H1 (cell line): ENCODE measurements around the gene FOSL1. TPM values are rescaled to one million over a fixed set of nuclear protein-coding genes. Genes with fewer than 3 reads are reported as not detected.

Experiments
- CTCF ChIA-PET: fragments of 300-600 bp; sonication (Branson Sonifier 250); formaldehyde crosslinking; loops from one replicate; lab custom pipeline; 2021; ENCODE audit not compliant: partially characterized antibody; lab: Charles Lee
- POLR2A ChIA-PET: fragments of 300-600 bp; sonication (Branson Sonifier 250); formaldehyde crosslinking; loops from one replicate; lab custom pipeline; 2021; ENCODE audit warnings: inconsistent platforms; ENCODE audit not compliant: partially characterized antibody; lab: Charles Lee
- DNase-seq, 2 experiments: peaks; one replicate each; pipeline versions ENCODE4 v3.0.0 to v3.0.0-alpha.2; 2010 to 2022; ENCODE audit warnings: low spot score in 2 of 2, low read depth in 1 of 2, mixed read lengths in 1 of 2
- FAIRE-seq: peaks from 2 replicates; lab custom pipeline; 2011; peaks lifted over from hg19 to GRCh38; lab: Jason Lieb, UNC
- H2AFZ ChIP-seq: 2 replicates; pipeline ENCODE4 v1.8.1; 2012; ENCODE audit warnings: low read length, inconsistent platforms
- H2AK5ac ChIP-seq: 2 replicates; pipeline ENCODE4 v1.6.1; 2013; ENCODE audit warnings: low read depth, low read length
- H2BK120ac ChIP-seq: replicated peaks from 2 replicates; pipeline ENCODE3; 2013; ENCODE audit warnings: low read depth, low read length, inconsistent platforms
- H2BK12ac ChIP-seq: 2 replicates; pipeline ENCODE4 v1.6.1; 2013; ENCODE audit warnings: low read depth, low read length
- H2BK15ac ChIP-seq: 2 replicates; pipeline ENCODE4 v1.6.1; 2013; ENCODE audit warnings: low read length
- H2BK20ac ChIP-seq: 2 replicates; pipeline ENCODE4 v1.6.1; 2013; ENCODE audit warnings: low read length
- H2BK5ac ChIP-seq: 2 replicates; pipeline ENCODE4 v1.6.1; 2013; ENCODE audit warnings: low read depth, low read length
- H3K14ac ChIP-seq: 2 replicates; pipeline ENCODE4 v1.6.1; 2013; ENCODE audit warnings: inconsistent platforms; ENCODE audit not compliant: insufficient read length
- H3K18ac ChIP-seq: 2 replicates; pipeline ENCODE4 v1.6.1; 2013; ENCODE audit warnings: low read length; ENCODE audit errors: extremely low read depth
- H3K23ac ChIP-seq: 2 replicates; pipeline ENCODE4 v1.6.1; 2013; ENCODE audit warnings: inconsistent platforms; ENCODE audit not compliant: insufficient read length
- H3K23me2 ChIP-seq: 2 replicates; pipeline ENCODE4 v1.6.1; 2013; ENCODE audit warnings: low read depth, low read length
- H3K27ac ChIP-seq: 2 replicates; pipeline ENCODE4 v1.6.1; 2011; ENCODE audit warnings: low read depth, low read length, inconsistent platforms
- H3K27me3 ChIP-seq, 4 experiments: replicated peaks in 1 of 4; 1 replicate in 1 of 4; 2 replicates in 3 of 4; pipeline versions ENCODE4 v1.6.1 to v1.8.1; 2011 to 2013; ENCODE audit warnings: low read length in 3 of 4, mild to moderate bottlenecking in 3 of 4, inconsistent platforms in 2 of 4, mixed read lengths in 2 of 4, moderate library complexity in 1 of 4; ENCODE audit not compliant: control insufficient read depth in 3 of 4, insufficient read depth in 3 of 4; ENCODE audit errors: extremely low read depth in 1 of 4
- H3K36me3 ChIP-seq, 4 experiments: 2 replicates each; pipeline versions ENCODE4 v1.6.1 to v1.8.1; 2011 to 2013; ENCODE audit warnings: mild to moderate bottlenecking in 4 of 4, low read length in 3 of 4, moderate library complexity in 2 of 4, control low read depth in 1 of 4, inconsistent platforms in 1 of 4; ENCODE audit not compliant: insufficient read depth in 4 of 4, control insufficient read depth in 2 of 4
- H3K4ac ChIP-seq: replicated peaks from 2 replicates; pipeline ENCODE3; 2013; ENCODE audit warnings: low read length, low read depth, mixed read lengths, inconsistent platforms; ENCODE audit not compliant: insufficient read length
- H3K4me1 ChIP-seq, 4 experiments: replicated peaks in 1 of 4; 1 replicate in 1 of 4; 2 replicates in 3 of 4; pipeline versions ENCODE4 v1.6.1 to v1.8.1; 2011 to 2013; ENCODE audit warnings: low read length in 3 of 4, inconsistent platforms in 2 of 4, mixed read lengths in 1 of 4; ENCODE audit not compliant: insufficient read depth in 4 of 4, control insufficient read depth in 3 of 4
- H3K4me2 ChIP-seq, 2 experiments: 2 replicates each; pipeline versions ENCODE4 v1.6.1 to v1.8.1; 2011 to 2013; ENCODE audit warnings: low read depth in 2 of 2, low read length in 2 of 2, control low read depth in 1 of 2, inconsistent platforms in 1 of 2, mild to moderate bottlenecking in 1 of 2; ENCODE audit not compliant: insufficient read depth in 1 of 2
- H3K4me3 ChIP-seq, 4 experiments: fragments of 200-600, 300-600 bp in 1 of 4; sonication (generic), shearing (Covaris generic), sonication (Bioruptor Twin) in 1 of 4; 2 replicates each; pipeline versions ENCODE4 v1.5.1 to v1.8.1; 2011 to 2016; ENCODE audit warnings: low read length in 4 of 4, low read depth in 3 of 4, control low read depth in 2 of 4, inconsistent platforms in 2 of 4, mild to moderate bottlenecking in 2 of 4, mixed read lengths in 1 of 4, moderate library complexity in 1 of 4; ENCODE audit not compliant: insufficient read depth in 2 of 4; ENCODE audit errors: extremely low read depth in 1 of 4
- H3K56ac ChIP-seq: replicated peaks from 2 replicates; pipeline ENCODE3; 2013; ENCODE audit warnings: low read depth, mild to moderate bottlenecking, mixed read lengths, low read length, inconsistent platforms; ENCODE audit not compliant: insufficient read length
- H3K79me1 ChIP-seq: 2 replicates; pipeline ENCODE4 v1.6.1; 2013; ENCODE audit warnings: low read depth, low read length, control low read depth
- H3K79me2 ChIP-seq, 2 experiments: 2 replicates each; pipeline versions ENCODE4 v1.6.1 to v1.8.1; 2012 to 2013; ENCODE audit warnings: low read length in 2 of 2, mild to moderate bottlenecking in 2 of 2, inconsistent platforms in 1 of 2; ENCODE audit not compliant: insufficient read depth in 2 of 2, control insufficient read depth in 1 of 2
- H3K9ac ChIP-seq, 4 experiments: replicated peaks in 1 of 4; 1 replicate in 1 of 4; 2 replicates in 3 of 4; pipeline versions ENCODE4 v1.6.1 to v1.8.1; 2011 to 2013; ENCODE audit warnings: low read depth in 3 of 4, low read length in 3 of 4, control low read depth in 2 of 4, mild to moderate bottlenecking in 2 of 4, moderate library complexity in 2 of 4, inconsistent platforms in 1 of 4; ENCODE audit errors: extremely low read depth in 1 of 4
- H3K9me3 ChIP-seq, 2 experiments: 2 replicates each; pipeline versions ENCODE4 v1.6.1 to v1.8.1; 2012 to 2013; ENCODE audit warnings: mild to moderate bottlenecking in 2 of 2, moderate library complexity in 2 of 2, control low read depth in 1 of 2, inconsistent platforms in 1 of 2, low read depth in 1 of 2, low read length in 1 of 2, mixed read lengths in 1 of 2; ENCODE audit not compliant: insufficient read depth in 2 of 2
- H4K20me1 ChIP-seq, 2 experiments: replicated peaks in 1 of 2; 2 replicates each; pipeline versions ENCODE3 to v1.8.1; 2011 to 2013; ENCODE audit warnings: inconsistent platforms in 2 of 2, low read length in 2 of 2, mild to moderate bottlenecking in 1 of 2; ENCODE audit not compliant: insufficient read depth in 2 of 2, control insufficient read depth in 1 of 2
- H4K5ac ChIP-seq: 2 replicates; pipeline ENCODE4 v1.6.1; 2013; ENCODE audit warnings: low read length, low read depth, mixed read lengths, inconsistent platforms; ENCODE audit not compliant: insufficient read length
- H4K8ac ChIP-seq: 2 replicates; pipeline ENCODE4 v1.8.0; 2013; ENCODE audit warnings: mild to moderate bottlenecking, moderate library complexity, low read length, inconsistent platforms; ENCODE audit not compliant: insufficient read depth; ENCODE audit errors: extremely low read depth
- H4K91ac ChIP-seq: replicated peaks from 2 replicates; pipeline ENCODE3; 2013; ENCODE audit warnings: low read length, mixed read lengths, inconsistent platforms; ENCODE audit not compliant: insufficient read length
- ASH2L ChIP-seq: fragments of 200-600, 300-600 bp; sonication (generic); IDR thresholded peaks from one replicate; pipeline ENCODE4 v1.7.1; 2017; ENCODE audit warnings: low read length
- BACH1 ChIP-seq: IDR thresholded peaks from 2 replicates; pipeline ENCODE4 v1.6.1; 2012; ENCODE audit warnings: low read length, improper control_type of control experiment
- CBX8 ChIP-seq: fragments of 300-800, 300-1000 bp; sonication (generic); IDR thresholded peaks from 2 replicates; pipeline ENCODE4 v1.7.1; 2016; ENCODE audit warnings: low read depth, low read length, borderline replicate concordance
- CHD1 ChIP-seq: IDR thresholded peaks from 2 replicates; pipeline ENCODE4 v1.6.1; 2012; ENCODE audit warnings: low read depth, low read length, improper control_type of control experiment
- CHD2 ChIP-seq: IDR thresholded peaks from 2 replicates; pipeline ENCODE4 v1.6.1; 2012; ENCODE audit warnings: low read length, improper control_type of control experiment
- KDM1A ChIP-seq: fragments of 200-600, 300-600 bp; sonication (generic); IDR thresholded peaks from 2 replicates; pipeline ENCODE4 v1.7.1; 2016; ENCODE audit warnings: mild to moderate bottlenecking, low read length, borderline replicate concordance
- RBBP5 ChIP-seq: IDR thresholded peaks from 2 replicates; pipeline ENCODE4 v1.7.1; 2012; ENCODE audit warnings: low read depth, mild to moderate bottlenecking, inconsistent platforms, low read length, moderate library complexity, borderline replicate concordance
- SAP30 ChIP-seq: fragments of 300-600 bp; sonication (generic); IDR thresholded peaks from 2 replicates; pipeline ENCODE4 v1.7.1; 2012; ENCODE audit warnings: low read length, moderate library complexity, mild to moderate bottlenecking, inconsistent platforms; ENCODE audit not compliant: insufficient read depth, insufficient replicate concordance
- SP1 ChIP-seq: IDR thresholded peaks from 2 replicates; pipeline ENCODE4 v1.6.1; 2011; ENCODE audit warnings: low read depth, low read length
- TAF1 ChIP-seq: IDR thresholded peaks from 2 replicates; pipeline ENCODE4 v1.6.1; 2011; ENCODE audit warnings: mild to moderate bottlenecking, low read depth, low read length
- YY1 ChIP-seq: IDR thresholded peaks from 2 replicates; pipeline ENCODE4 v1.6.1; 2011; ENCODE audit warnings: low read depth, mild to moderate bottlenecking, low read length
- ZNF274 ChIP-seq: IDR thresholded peaks from 2 replicates; pipeline ENCODE4 v1.7.0; 2012; ENCODE audit warnings: low read length, borderline replicate concordance; ENCODE audit errors: extremely low read depth
- WGBS, 2 experiments: shearing (Covaris generic) in 1 of 2; methylation state at CpG; one replicate each; pipeline versions ENCODE4 v1.1.6 to v1.1.7; 2013 to 2015; ENCODE audit warnings: low lambda C conversion rate in 2 of 2, mixed read lengths in 2 of 2, inconsistent platforms in 1 of 2, low coverage in 1 of 2, missing lambda C conversion rate in 1 of 2; ENCODE audit not compliant: insufficient replicate concordance in 2 of 2, insufficient coverage in 1 of 2, insufficient read length in 1 of 2; ENCODE audit errors: extremely low coverage in 1 of 2, missing lambda C conversion rate in 1 of 2; 5-methylcytosine and 5-hydroxymethylcytosine counted together
- polyA plus RNA-seq, 7 experiments: library from polyadenylated mRNA; depleted of rRNA in 3 of 7; stranded (reverse) in 5 of 7; unstranded in 2 of 7; fragments of >200 nt in 5 of 7; fragments of 200-250 nt in 2 of 7; gene quantifications; 1 replicate in 5 of 7; 2 replicates in 1 of 7; 4 replicates in 1 of 7; pipeline versions ENCODE4 v1.2.1 to v1.2.3, GENCODE V29; 2011 to 2013; ENCODE audit warnings: missing spikeins in 2 of 7, mixed read lengths in 2 of 7
- total RNA-seq: library from RNA; stranded (reverse); fragmentation: NEBNext Ultra II Directional; extraction: Animal tissue kit (Norgen Biotek cat#: 25700); gene quantifications from 2 replicates; pipeline ENCODE4 v1.2.1, GENCODE V29; 2021
- TF ChIP-seq, protein P1 (sequence below): IDR thresholded peaks from 2 replicates; pipeline ENCODE4 v1.6.1; 2012; ENCODE audit warnings: inconsistent platforms

Gene FOSL1
- total and polyA plus RNA-seq, 2 of the 8 experiments (the other 6 are each of a cell fraction or from before 2014, with no cell fraction given) = 6.3 to 7.2 TPM

DNA sequence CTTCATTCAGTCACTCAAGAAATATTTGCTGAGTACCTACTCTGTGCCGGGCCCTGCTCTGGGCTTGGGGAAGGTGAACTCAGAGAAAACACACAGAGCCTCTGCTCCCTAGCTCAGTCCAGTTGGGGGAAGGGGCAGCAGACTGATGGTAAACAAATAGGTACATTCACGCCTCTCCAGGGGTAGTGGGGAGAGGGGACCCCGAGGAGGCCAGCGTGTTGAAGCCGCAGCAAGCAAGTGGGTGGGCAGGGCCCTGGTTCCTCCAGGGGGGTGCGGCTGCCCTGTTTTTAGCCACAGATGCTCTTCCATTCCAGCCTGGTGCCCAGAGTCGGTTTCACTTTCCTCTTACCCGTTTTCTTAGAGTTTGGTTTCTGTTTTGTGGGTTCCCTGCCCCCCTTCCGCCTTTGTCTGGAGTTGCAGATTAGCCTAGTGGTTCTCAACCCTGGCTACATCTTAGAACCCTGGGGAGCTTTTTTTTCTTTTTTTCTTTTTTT is 27.8 kb upstream of the FOSL1 start:
- no peaks in the 10 kb centered on the region for H3K79me1 ChIP-seq
- no peak overlapping the region; the same call in 1 of the 2 replicates for H3K18ac ChIP-seq
- H3K14ac ChIP-seq = no peak overlapping the region
- ChIA-PET POLR2A (interaction anchor here (0.6 to 2.1 kb wide), 6 partner anchors 10 to 173 kb away, joined by 3 to 10 read pairs (median 3); partner anchors contain the start of gene MUS81), CTCF (interaction anchor here (0.8 to 1.5 kb wide), 4 partner anchors 11 to 41 kb away, joined by 3 to 5 read pairs (median 3); no protein-coding TSS in a partner anchor)
- H2BK120ac ChIP-seq = no peak overlapping the region
- no peak overlapping the region for H2AK5ac ChIP-seq
- H3K23me2 ChIP-seq = no peaks in the 10 kb centered on the region
- 0 out of 4 replicates have a peak overlapping the region, but pooled peaks have one; percentile 10 to 46 for H3K4me2 ChIP-seq
- H2BK20ac ChIP-seq = no peak overlapping the region
- H4K8ac ChIP-seq = peak overlapping the region; percentile 84; the same call in 1 of the 2 replicates
- H3K56ac ChIP-seq = no peak overlapping the region
- H3K79me2 ChIP-seq = no peaks in the 10 kb centered on the region
- no peak overlapping the region; the same call in 1 of the 2 replicates for H2BK12ac ChIP-seq
- H2BK15ac ChIP-seq = no peak overlapping the region
- no peak for FAIRE-seq
- peak overlapping the region in 2 of 4 experiments; percentile 4 to 16; a peak in 2 of 7 replicates for H3K9ac ChIP-seq
- H4K5ac ChIP-seq = no peak overlapping the region
- no peak overlapping the region for H3K23ac ChIP-seq
- H3K27ac ChIP-seq = peak overlapping the region; percentile 41; the same call in 1 of the 2 replicates
- no peak overlapping the region for H3K4me3 ChIP-seq
- no peak for DNase-seq
- no peaks in the 10 kb centered on the region for H3K9me3 ChIP-seq
- WGBS, 2 experiments = 86% methylated on average over 7 of the region's 9 CpGs; no CpG with 5 or more reads in 1 of the 2 experiments
- H2BK5ac ChIP-seq = no peak overlapping the region
- no peaks in the 10 kb centered on the region for H3K27me3 ChIP-seq
- H4K20me1 ChIP-seq = no peaks in the 10 kb centered on the region
- H2AFZ ChIP-seq = no peak overlapping the region
- no peak overlapping the region for H4K91ac ChIP-seq
- H3K4me1 ChIP-seq = peaks cover 0 to 8% (median 5%) of the 10 kb centered on the region in 4 experiments; a peak in 5 of 7 replicates
- no peak overlapping the region for H3K4ac ChIP-seq
- H3K36me3 ChIP-seq = peaks cover 0 to under 1% (median under 1%) of the 10 kb centered on the region in 4 experiments; a peak in 3 of 8 replicates
- TF ChIP-seq SAP30 = no peak
- TF ChIP-seq YY1 = no peak
- TF ChIP-seq KDM1A = no peak
- 0 out of 2 replicates have a peak, but pooled peaks have one; percentile 25 for TF ChIP-seq TAF1
- peak; percentile 40; the same call in 1 of the 2 replicates for TF ChIP-seq RBBP5
- no peak for TF ChIP-seq CHD2
- no peak for TF ChIP-seq BACH1
- TF ChIP-seq ASH2L = peak; percentile 92
- no peak for TF ChIP-seq CBX8
- TF ChIP-seq CHD1 = no peak
- TF ChIP-seq, protein P1, sequence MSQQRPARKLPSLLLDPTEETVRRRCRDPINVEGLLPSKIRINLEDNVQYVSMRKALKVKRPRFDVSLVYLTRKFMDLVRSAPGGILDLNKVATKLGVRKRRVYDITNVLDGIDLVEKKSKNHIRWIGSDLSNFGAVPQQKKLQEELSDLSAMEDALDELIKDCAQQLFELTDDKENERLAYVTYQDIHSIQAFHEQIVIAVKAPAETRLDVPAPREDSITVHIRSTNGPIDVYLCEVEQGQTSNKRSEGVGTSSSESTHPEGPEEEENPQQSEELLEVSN = no peak
- TF ChIP-seq ZNF274 = no peak
- TF ChIP-seq SP1 = 0 out of 2 replicates have a peak, but pooled peaks have one; percentile 21
